ENCODE data around the gene MYH7B.

Gene MYH7B

DNA sequence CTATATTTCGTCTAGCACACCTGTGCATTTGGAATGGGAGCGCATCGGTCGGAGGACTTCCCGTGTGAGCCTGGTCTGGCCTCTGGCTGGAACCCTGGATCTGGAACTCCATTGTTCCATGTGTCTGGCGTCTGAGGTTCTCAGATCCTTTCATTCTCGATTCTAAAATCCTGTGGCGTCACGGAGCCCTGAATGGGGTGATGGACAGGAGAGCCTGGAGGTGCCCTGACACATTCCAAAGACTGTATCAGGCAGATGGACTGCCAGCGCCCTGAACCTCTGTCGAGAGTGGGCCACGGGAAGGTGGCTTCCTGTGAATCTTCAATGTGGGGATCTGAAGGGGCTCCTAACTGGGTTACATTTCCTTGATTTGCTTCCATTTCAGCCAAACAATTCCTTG, 20.6 kb downstream of the MYH7B start:
- no peak for DNase-seq (ENCODE audit: low spot score)
- Mint-ChIP-seq H3K4me3 (no peak overlapping the region), H3K27ac (no peak overlapping the region), H3K27me3 (ENCODE audit: low read depth) (peaks cover 5% of the 10 kb centered on the region), H3K36me3 (ENCODE audit: low read depth) (no peaks in the 10 kb centered on the region), H3K4me1 (ENCODE audit: low read depth) (no peaks in the 10 kb centered on the region), H3K9me3 (no peaks in the 10 kb centered on the region)

DNA sequence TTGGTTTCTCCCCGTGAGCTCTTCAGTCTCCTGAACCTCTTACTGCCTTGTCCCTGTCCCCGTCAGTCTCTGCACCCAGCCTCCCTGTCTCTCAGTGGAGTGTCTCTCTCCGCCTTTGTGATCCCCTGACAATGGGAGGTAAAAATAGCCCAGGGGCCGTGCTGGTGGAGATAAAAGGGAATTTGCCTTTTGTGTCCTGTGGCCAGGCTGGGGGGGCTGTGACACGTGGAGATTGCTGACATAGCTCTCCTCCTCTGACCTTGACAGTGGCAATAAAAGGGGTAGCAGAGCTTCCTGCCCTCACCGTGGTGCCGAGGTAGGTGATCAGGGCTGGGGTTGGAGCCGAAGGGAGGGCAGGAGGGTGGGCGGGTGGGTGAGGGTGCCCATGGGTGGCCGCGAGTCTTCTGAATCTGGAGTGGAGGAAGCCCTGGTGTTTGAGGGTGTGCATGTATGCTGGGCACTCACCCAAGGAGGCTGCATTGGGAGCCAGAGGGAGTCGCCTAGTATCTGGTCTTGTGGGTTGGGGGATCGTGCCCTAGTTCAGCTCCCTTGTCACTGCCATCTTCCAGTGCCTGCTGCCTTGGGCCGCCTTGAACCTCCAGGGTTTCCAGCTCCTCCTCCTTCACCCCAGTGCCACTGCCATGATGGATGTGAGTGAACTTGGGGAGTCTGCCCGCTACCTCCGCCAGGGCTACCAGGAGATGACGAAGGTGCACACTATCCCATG, 21.9 kb downstream of the MYH7B start:
- H3K36me3 Mint-ChIP-seq (ENCODE audit: low read depth) = no peaks in the 10 kb centered on the region
- H3K4me3 Mint-ChIP-seq = no peak overlapping the region
- H3K9me3 Mint-ChIP-seq = no peaks in the 10 kb centered on the region
- H3K27me3 Mint-ChIP-seq (ENCODE audit: low read depth) = peaks cover 2% of the 10 kb centered on the region
- no peak for DNase-seq (ENCODE audit: low spot score)
- no peak overlapping the region for H3K27ac Mint-ChIP-seq
- no peaks in the 10 kb centered on the region for H3K4me1 Mint-ChIP-seq (ENCODE audit: low read depth)

DNA sequence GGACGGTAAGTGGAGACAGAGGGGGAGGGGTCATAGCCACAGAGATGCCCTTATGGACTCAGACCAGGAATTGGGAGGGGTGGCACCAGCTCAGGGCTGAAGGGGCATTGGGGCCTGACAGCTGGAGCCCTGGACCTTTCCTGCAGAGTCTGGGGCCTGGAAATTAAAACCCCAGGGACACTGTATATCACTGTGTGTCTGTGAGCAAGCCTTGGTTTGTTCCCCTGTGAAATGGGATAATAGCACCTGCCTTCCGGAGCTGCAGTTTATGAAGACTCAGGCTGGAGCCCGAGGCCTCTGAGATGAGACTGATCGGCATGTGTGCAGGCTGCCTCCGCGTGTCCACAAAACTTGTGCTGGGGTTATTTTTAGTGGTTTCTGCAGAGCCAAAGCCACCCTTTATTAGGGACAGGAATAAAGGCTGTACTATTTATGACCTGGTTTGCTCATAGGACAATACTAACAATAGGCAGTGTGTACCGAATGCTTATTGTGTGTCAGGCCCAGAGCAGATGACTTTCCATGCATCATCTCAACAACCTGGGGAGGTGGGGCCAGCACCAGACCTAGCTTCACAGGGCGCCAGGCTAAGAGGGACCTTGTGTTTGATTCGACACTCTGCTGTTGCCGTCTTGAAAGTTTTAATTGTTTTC, 22.6 kb downstream of the MYH7B start:
- Mint-ChIP-seq H3K4me1 (ENCODE audit: low read depth) (no peaks in the 10 kb centered on the region), H3K36me3 (ENCODE audit: low read depth) (no peaks in the 10 kb centered on the region), H3K27ac (no peak overlapping the region), H3K9me3 (no peaks in the 10 kb centered on the region), H3K4me3 (no peak overlapping the region), H3K27me3 (ENCODE audit: low read depth) (peaks cover 3% of the 10 kb centered on the region)
- DNase-seq (ENCODE audit: low spot score) = no peak

DNA sequence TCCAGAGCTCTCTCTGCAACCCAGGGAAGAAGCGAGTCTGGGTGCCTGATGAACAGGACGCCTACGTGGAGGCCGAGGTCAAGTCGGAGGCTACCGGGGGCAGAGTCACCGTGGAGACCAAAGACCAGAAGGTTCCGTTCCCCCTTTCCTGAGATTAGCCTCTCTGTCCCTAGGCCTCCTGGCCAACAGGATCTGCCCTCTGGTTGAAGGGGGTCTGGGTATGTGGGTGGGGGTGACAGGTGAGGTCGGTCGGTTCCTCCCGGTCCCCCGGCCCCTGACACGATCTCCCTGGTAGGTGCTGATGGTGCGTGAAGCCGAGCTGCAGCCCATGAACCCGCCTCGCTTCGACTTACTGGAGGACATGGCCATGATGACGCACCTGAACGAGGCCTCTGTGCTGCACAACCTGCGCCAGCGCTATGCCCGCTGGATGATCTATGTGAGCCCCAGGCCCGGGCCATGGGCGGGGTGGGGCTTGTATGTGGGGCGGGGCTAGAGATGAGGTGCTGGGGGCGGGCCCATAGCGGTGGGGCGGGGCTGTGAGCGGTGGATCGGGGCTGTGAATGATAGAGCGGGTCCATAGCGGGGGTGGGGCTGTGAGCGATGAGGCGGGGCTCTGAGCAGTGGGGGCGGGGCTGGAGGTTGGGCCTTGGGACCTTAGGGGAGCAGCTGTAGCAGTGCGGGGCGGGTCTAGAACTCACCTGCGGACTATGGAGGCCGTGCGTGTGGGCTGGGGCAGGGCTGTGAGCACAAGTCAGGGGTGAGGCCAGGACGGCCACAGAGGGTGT, 23.9 kb downstream of the MYH7B start:
- H3K36me3 Mint-ChIP-seq (ENCODE audit: low read depth) = no peaks in the 10 kb centered on the region
- no peak overlapping the region for H3K27ac Mint-ChIP-seq
- H3K27me3 Mint-ChIP-seq (ENCODE audit: low read depth) = peaks cover 4% of the 10 kb centered on the region
- no peaks in the 10 kb centered on the region for H3K9me3 Mint-ChIP-seq
- no peaks in the 10 kb centered on the region for H3K4me1 Mint-ChIP-seq (ENCODE audit: low read depth)
- H3K4me3 Mint-ChIP-seq = no peak overlapping the region
- DNase-seq (ENCODE audit: low spot score) = no peak

DNA sequence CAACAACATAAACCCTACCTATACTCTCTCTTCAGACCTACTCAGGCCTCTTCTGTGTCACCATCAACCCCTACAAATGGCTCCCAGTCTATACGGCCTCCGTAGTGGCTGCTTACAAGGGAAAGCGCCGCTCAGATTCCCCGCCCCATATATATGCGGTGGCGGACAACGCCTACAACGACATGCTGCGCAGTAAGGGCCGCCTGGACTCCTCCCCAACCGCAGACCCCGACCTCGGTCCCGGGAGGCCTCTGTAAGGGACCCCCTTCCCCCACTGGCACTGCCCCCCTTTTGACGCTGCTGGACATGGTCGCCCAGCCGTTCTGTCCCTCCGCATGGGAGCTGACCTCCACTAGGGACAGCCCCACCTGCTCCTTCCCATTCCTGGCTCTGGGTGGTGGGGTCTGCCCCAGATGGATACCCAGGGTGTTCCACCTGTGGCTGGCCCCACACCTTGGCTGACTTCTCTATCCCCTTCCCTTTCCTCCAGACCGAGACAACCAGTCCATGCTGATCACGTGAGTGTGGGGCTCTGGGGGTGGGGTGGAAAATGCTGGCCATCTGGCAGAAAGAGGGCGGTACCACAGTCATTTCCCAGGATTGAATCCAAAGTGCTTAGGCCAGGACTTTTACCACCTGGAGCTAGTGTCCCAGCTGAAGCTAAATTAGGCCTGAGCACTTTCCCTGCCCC, 25.0 kb downstream of the MYH7B start:
- H3K36me3 Mint-ChIP-seq (ENCODE audit: low read depth) = no peaks in the 10 kb centered on the region
- H3K27ac Mint-ChIP-seq = no peak overlapping the region
- H3K4me3 Mint-ChIP-seq = no peak overlapping the region
- H3K27me3 Mint-ChIP-seq (ENCODE audit: low read depth) = peaks cover 2% of the 10 kb centered on the region
- H3K9me3 Mint-ChIP-seq = no peaks in the 10 kb centered on the region
- no peak for DNase-seq (ENCODE audit: low spot score)
- H3K4me1 Mint-ChIP-seq (ENCODE audit: low read depth) = no peaks in the 10 kb centered on the region

DNA sequence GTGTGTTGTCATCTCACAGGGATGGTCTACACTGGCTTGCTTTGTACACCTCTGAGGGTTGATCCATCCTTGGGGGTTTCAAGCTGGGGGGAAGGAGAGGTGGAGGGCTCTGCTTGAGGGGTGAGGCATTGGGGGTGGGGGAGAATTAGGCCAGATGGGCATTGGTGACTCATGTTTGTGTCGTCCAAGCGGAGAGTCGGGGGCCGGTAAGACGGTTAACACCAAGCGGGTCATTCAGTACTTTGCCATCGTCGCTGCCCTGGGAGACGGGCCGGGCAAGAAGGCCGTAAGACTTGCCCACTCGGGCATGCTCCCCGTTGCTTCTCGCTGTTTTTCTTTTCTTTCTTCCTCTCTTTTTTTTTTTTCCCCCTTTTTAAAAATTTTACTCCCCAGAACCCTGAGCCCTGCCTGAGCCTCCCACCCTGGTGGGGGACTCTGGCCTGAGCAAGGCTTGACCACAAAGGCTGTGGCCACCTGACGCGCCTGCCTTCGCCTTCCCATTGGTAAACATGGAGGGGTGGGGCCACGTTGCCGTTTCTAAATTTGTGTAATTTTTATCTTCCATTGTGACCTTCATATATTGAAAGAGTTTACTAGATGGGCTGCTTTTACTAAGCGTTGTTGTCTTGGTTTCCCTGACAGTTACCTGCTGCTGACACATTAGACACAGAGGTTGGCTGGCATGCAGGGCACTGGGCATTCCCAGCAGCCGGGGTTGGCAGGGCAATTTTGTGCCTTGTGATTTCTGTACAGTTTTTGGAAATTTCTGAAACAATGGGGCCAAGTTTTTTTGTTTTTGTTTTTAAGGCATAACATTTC, 26.8 kb downstream of the MYH7B start:
- DNase-seq (ENCODE audit: low spot score) = no peak
- Mint-ChIP-seq H3K4me3 (no peak overlapping the region), H3K4me1 (ENCODE audit: low read depth) (no peaks in the 10 kb centered on the region), H3K36me3 (ENCODE audit: low read depth) (no peaks in the 10 kb centered on the region), H3K27me3 (ENCODE audit: low read depth) (peaks cover 2% of the 10 kb centered on the region), H3K9me3 (no peaks in the 10 kb centered on the region), H3K27ac (no peak overlapping the region)

DNA sequence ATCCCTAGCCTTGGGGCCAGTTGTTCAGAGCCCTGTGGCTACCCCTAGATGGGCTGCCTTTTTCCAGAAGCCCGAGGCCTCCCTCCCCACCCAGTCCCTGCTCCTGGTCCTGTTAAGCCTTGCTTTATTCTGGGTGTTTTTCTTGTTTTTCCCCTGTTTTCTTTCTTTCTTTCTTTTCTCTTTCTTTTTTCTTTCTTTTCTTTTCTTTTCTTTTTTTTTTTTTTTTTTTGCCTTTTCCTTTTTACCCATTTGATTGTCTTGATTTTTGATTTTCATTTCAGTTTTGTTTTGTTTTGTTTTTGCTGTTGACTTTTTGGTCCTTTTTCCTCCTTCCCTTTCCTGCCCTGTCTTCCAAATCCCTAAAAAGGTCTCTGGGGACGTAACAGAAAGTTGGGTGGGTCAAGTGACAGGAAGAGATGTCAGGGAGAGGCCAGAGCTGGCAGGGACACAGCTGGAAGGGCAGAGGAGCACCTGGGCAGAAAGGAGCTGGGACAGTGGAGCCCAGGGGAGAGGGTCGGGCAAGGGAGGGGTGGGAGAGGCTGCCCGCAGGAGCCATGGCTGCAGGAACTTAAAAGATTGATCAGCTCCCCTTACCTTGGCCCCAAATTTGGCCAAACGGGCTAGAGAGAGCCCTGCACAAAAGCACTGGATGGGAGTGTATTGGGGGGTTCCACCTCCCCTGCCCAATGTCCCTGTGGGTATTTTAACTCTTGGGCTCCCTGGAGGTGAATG, 27.6 kb downstream of the MYH7B start:
- H3K9me3 Mint-ChIP-seq = no peaks in the 10 kb centered on the region
- no peaks in the 10 kb centered on the region for H3K36me3 Mint-ChIP-seq (ENCODE audit: low read depth)
- H3K4me3 Mint-ChIP-seq = no peak overlapping the region
- no peaks in the 10 kb centered on the region for H3K4me1 Mint-ChIP-seq (ENCODE audit: low read depth)
- H3K27ac Mint-ChIP-seq = no peak overlapping the region
- H3K27me3 Mint-ChIP-seq (ENCODE audit: low read depth) = peaks cover 2% of the 10 kb centered on the region
- DNase-seq (ENCODE audit: low spot score) = no peak

DNA sequence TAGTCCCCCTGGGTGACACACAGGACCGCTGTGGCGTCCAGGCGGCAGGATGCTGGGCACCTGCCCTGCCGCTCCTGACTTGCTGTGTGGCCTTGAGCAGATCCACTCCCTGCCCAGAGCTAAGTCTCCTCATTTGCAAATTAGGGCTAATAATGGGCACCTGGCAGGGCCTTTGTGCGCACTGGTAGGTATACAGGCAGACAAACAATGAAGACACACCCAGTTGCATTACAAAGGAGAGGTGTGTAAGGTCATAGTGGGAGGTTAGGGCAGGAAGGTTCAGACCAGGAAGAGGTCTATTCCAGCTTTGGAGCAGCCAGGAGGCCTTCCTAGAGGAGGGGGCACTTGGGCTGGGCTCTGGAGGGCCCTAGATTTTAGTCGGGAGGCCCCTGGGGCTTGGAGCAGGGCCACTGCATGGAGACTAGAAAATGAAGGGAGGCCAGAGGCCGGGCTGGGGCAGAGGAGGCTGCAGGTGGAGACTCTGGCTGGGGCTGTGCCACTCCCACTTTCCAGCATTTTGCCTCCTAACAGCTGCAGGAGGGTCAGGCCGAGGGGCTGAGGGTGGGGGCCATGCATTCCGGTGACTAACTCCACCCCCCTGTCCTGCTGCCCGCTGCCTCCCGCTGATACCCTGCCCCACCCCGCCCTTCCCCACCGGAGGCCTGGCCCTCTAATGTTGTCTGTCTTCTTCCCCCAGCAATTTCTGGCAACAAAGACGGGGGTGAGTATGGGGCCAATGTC, 28.5 kb downstream of the MYH7B start:
- Mint-ChIP-seq H3K9me3 (no peaks in the 10 kb centered on the region), H3K27ac (no peak overlapping the region), H3K4me3 (no peak overlapping the region), H3K4me1 (ENCODE audit: low read depth) (no peaks in the 10 kb centered on the region), H3K36me3 (ENCODE audit: low read depth) (no peaks in the 10 kb centered on the region), H3K27me3 (ENCODE audit: low read depth) (peaks cover 2% of the 10 kb centered on the region)
- no peak for DNase-seq (ENCODE audit: low spot score)

DNA sequence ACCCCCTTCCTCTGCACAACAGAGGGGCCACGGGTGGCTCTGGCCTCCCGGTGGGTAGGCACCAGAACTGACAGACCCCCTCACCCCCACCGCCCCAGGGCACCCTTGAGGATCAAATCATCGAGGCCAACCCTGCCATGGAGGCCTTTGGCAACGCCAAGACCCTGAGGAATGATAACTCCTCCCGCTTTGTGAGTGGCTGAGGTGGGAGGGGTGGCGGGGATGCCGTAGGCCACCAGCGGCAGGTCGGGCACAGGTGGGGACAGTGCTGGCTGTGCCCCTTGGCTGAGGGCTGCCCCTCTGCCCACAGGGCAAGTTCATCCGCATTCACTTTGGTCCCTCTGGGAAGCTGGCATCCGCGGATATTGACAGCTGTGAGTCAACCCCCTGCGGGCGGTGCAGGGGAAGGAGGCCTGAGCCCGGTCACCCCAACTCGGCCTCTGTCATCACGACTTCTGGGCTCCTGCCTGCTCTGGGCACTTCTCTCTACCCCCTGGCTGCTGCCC, 29.1 kb downstream of the MYH7B start:
- peaks cover 2% of the 10 kb centered on the region for H3K27me3 Mint-ChIP-seq (ENCODE audit: low read depth)
- H3K9me3 Mint-ChIP-seq = no peaks in the 10 kb centered on the region
- no peaks in the 10 kb centered on the region for H3K4me1 Mint-ChIP-seq (ENCODE audit: low read depth)
- DNase-seq (ENCODE audit: low spot score) = no peak
- no peak overlapping the region for H3K27ac Mint-ChIP-seq
- no peak overlapping the region for H3K4me3 Mint-ChIP-seq
- H3K36me3 Mint-ChIP-seq (ENCODE audit: low read depth) = no peaks in the 10 kb centered on the region

DNA sequence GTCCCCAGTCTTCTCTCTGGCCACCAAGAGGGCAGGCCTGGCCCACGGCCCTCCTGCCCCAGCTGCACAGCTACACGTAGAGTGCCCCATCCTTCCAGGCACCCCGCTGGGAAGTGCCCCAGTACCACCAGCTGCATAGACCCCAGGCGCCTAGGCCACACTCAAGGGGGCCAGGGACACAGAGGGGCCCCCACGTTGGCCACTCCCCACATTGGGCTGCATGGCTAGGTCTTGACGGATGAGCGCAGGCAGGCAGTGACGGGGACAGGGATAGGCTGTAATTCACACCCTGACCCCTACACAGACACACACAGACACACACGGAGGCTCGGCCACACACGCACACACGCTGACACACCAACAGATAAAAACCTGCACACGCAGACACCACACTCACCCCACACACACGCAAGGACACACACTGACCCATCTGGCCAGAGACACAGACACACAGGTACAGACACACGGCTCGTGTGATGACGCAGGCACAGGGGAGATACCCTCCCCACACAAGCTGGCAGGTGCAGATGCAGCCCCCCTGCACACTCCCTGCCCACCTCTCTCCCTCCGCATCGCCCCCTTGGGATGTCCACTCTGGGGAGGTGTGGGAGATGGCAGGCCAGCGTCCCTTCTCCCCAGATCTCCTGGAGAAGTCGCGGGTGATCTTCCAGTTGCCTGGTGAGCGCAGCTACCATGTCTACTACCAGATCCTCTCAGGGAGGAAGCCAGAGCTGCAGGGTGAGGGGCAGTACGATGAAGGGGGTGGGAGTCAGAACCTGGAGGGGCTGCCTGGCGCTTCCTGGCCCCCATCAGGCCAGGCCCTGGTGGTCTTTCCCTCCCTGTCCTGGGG, 30.0 kb downstream of the MYH7B start:
- no peaks in the 10 kb centered on the region for H3K9me3 Mint-ChIP-seq
- DNase-seq (ENCODE audit: low spot score) = no peak
- no peak overlapping the region for H3K4me3 Mint-ChIP-seq
- no peaks in the 10 kb centered on the region for H3K4me1 Mint-ChIP-seq (ENCODE audit: low read depth)
- H3K27ac Mint-ChIP-seq = no peak overlapping the region
- no peaks in the 10 kb centered on the region for H3K36me3 Mint-ChIP-seq (ENCODE audit: low read depth)
- H3K27me3 Mint-ChIP-seq (ENCODE audit: low read depth) = peaks cover 2% of the 10 kb centered on the region

DNA sequence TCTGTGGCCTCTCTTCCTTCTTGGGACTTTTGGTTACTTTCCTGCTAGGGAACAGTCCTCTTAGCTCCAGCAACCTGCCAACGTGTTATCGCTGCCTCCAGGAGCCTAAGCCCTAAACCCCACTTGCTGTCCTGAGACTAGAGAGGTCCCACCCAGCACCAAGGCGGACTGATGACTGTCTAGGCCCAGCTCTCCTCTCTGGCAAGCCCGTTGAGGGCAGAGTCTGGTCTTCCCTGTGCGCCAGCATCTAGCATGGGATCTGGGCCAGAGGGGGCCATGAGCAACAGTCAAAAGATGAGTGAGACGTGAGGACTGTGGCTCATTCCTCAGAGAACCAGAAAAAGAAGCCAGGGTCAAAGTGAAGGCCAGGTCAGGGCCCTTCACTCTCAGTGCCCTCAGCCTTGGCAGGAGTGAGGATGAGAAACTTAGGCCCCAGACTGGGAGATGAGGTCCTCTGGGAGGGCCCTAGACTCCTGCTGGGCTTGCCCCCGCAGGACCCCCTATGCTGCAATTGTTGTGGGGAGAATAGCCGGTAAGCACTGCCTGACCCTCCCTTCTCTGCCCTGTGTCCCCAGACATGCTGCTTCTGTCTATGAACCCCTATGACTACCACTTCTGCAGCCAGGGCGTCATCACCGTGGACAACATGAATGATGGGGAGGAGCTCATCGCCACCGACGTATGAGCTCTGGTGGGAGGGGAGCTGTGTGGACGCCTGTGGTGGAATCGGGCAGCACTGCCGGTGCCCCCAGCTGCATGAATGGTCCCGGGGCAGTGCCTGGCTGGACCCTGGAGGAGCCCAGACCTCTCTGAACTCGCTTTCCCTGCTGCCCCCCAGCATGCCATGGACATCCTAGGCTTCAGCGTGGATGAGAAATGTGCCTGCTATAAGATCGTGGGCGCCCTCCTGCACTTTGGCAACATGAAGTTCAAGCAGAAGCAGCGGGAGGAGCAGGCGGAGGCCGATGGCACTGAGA, 30.9 kb downstream of the MYH7B start:
- Mint-ChIP-seq H3K4me3 (no peak overlapping the region), H3K4me1 (ENCODE audit: low read depth) (no peaks in the 10 kb centered on the region), H3K27me3 (ENCODE audit: low read depth) (peaks cover 2% of the 10 kb centered on the region), H3K9me3 (no peaks in the 10 kb centered on the region), H3K27ac (no peak overlapping the region), H3K36me3 (ENCODE audit: low read depth) (no peaks in the 10 kb centered on the region)
- no peak for DNase-seq (ENCODE audit: low spot score)
